Mesenchymal stem cell (in vitro differentiated cells and primary cell): ENCODE measurements around the gene PRKD2.

Source experiments
- DNase-seq: peaks from one replicate; pipeline ENCODE4 v3.0.0-alpha.2; 2013
- H2AFZ ChIP-seq: one replicate; pipeline ENCODE4 v1.6.1; 2013; ENCODE audit warnings: low read depth, mild to moderate bottlenecking, control low read depth, inconsistent platforms, low read length, moderate library complexity
- H2AK5ac ChIP-seq: 2 replicates; pipeline ENCODE4 v1.6.1; 2013; ENCODE audit warnings: low read length, moderate library complexity, mild to moderate bottlenecking, inconsistent platforms; ENCODE audit not compliant: severe bottlenecking
- H2BK120ac ChIP-seq: one replicate; pipeline ENCODE4 v1.6.1; 2013; ENCODE audit warnings: low read depth, mild to moderate bottlenecking, inconsistent platforms, low read length, moderate library complexity
- H2BK12ac ChIP-seq, 2 experiments: one replicate each; pipeline ENCODE4 v1.6.1; 2013; ENCODE audit warnings: inconsistent platforms in 2 of 2, low read length in 2 of 2, mild to moderate bottlenecking in 2 of 2, moderate library complexity in 2 of 2, control low read depth in 1 of 2
- H2BK15ac ChIP-seq: one replicate; pipeline ENCODE4 v1.6.1; 2013; ENCODE audit warnings: mild to moderate bottlenecking, low read depth, inconsistent platforms; ENCODE audit not compliant: poor library complexity, severe bottlenecking
- H2BK5ac ChIP-seq: 2 replicates; pipeline ENCODE4 v1.6.1; 2013; ENCODE audit warnings: low read depth, mild to moderate bottlenecking, low read length, control low read depth, inconsistent platforms; ENCODE audit not compliant: poor library complexity, severe bottlenecking
- H3K14ac ChIP-seq, 2 experiments: one replicate each; pipeline ENCODE4 v1.6.1; 2013; ENCODE audit warnings: inconsistent platforms in 2 of 2, low read length in 2 of 2, control low read depth in 1 of 2, mild to moderate bottlenecking in 1 of 2, moderate library complexity in 1 of 2
- H3K18ac ChIP-seq, 2 experiments: one replicate each; pipeline ENCODE4 v1.6.1; 2013; ENCODE audit warnings: inconsistent platforms in 2 of 2, low read length in 2 of 2, control low read depth in 1 of 2, low read depth in 1 of 2, mild to moderate bottlenecking in 1 of 2
- H3K23ac ChIP-seq, 2 experiments: one replicate each; pipeline ENCODE4 v1.6.1; 2013; ENCODE audit warnings: inconsistent platforms in 2 of 2, low read length in 2 of 2, mild to moderate bottlenecking in 2 of 2, moderate library complexity in 2 of 2, control low read depth in 1 of 2
- H3K27ac ChIP-seq: 2 replicates; pipeline ENCODE4 v1.5.1; 2013; ENCODE audit warnings: mild to moderate bottlenecking, moderate library complexity, low read length, control low read depth, inconsistent platforms; ENCODE audit not compliant: poor library complexity, severe bottlenecking
- H3K27me3 ChIP-seq, 2 experiments: 2 replicates each; pipeline versions ENCODE4 v1.6.1 to v1.7.0; 2013; ENCODE audit warnings: low read length in 2 of 2, mild to moderate bottlenecking in 2 of 2, moderate library complexity in 2 of 2, control low read depth in 1 of 2, inconsistent platforms in 1 of 2; ENCODE audit not compliant: control insufficient read depth in 1 of 2, insufficient read depth in 1 of 2
- H3K36me3 ChIP-seq, 2 experiments: 2 replicates each; pipeline versions ENCODE4 v1.6.1 to v1.7.0; 2013; ENCODE audit warnings: low read length in 2 of 2, control low read depth in 1 of 2, inconsistent platforms in 1 of 2, low read depth in 1 of 2, mild to moderate bottlenecking in 1 of 2; ENCODE audit not compliant: insufficient read depth in 2 of 2, control insufficient read depth in 1 of 2
- H3K4ac ChIP-seq, 2 experiments: one replicate each; pipeline ENCODE4 v1.6.1; 2013; ENCODE audit warnings: inconsistent platforms in 2 of 2, low read length in 2 of 2, mild to moderate bottlenecking in 2 of 2, moderate library complexity in 2 of 2, control low read depth in 1 of 2, low read depth in 1 of 2
- H3K4me1 ChIP-seq: 2 replicates; pipeline ENCODE4 v1.6.1; 2013; ENCODE audit warnings: low read depth, low read length, control low read depth; ENCODE audit not compliant: control insufficient read depth, insufficient read depth
- H3K4me2 ChIP-seq: 2 replicates; pipeline ENCODE4 v1.6.1; 2013; ENCODE audit warnings: low read length, mild to moderate bottlenecking, inconsistent platforms; ENCODE audit not compliant: poor library complexity, severe bottlenecking
- H3K4me3 ChIP-seq, 2 experiments: 2 replicates each; pipeline versions ENCODE4 v1.5.1 to v1.7.0; 2013; ENCODE audit warnings: low read length in 2 of 2, mild to moderate bottlenecking in 2 of 2, control low read depth in 1 of 2, low read depth in 1 of 2; ENCODE audit not compliant: insufficient read depth in 1 of 2
- H3K79me1 ChIP-seq: replicated peaks from 2 replicates; pipeline ENCODE4 v1.6.1; 2013; ENCODE audit warnings: mild to moderate bottlenecking, control low read depth, low read length, inconsistent platforms; ENCODE audit not compliant: poor library complexity, severe bottlenecking
- H3K9ac ChIP-seq: 2 replicates; pipeline ENCODE4 v1.7.0; 2013; ENCODE audit warnings: mild to moderate bottlenecking, low read length, moderate library complexity
- H3K9me3 ChIP-seq: 2 replicates; pipeline ENCODE4 v1.7.0; 2013; ENCODE audit warnings: mild to moderate bottlenecking, low read length; ENCODE audit not compliant: control insufficient read depth
- H4K8ac ChIP-seq: one replicate; pipeline ENCODE4 v1.6.1; 2013; ENCODE audit warnings: inconsistent platforms, mild to moderate bottlenecking, low read length, moderate library complexity
- H4K91ac ChIP-seq: one replicate; pipeline ENCODE4 v1.6.1; 2013; ENCODE audit warnings: mild to moderate bottlenecking, low read length, inconsistent platforms
- WGBS: methylation state at CpG from one replicate; pipeline ENCODE4 v1.1.7; 2013; ENCODE audit warnings: mixed read lengths; 5-methylcytosine and 5-hydroxymethylcytosine counted together

Gene PRKD2

DNA sequence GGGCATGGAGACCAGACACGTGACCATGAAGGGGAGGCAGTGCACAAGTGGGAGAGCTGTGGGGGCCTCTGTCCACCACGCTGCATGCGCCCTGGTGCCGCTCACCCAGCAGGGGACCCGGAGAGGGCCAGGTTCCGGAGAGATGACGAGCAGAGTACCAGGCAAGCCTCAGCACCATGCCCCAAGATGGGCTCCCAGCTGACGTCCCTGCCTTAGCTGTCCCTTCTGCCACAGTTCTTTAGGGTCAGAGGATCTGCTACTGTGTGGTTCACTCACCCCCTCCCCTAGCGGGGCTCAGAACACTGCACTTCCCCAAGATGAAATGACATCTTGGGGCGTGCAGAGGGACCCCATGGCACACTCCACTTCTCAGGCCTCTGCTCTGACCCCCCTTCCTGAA lies 9.6 kb upstream of the PRKD2 start:
- no peak overlapping the region for H2AK5ac ChIP-seq
- H2BK12ac ChIP-seq: no peak overlapping the region
- peaks cover 56% of the 10 kb centered on the region for H3K4me1 ChIP-seq
- no peak overlapping the region for H3K9ac ChIP-seq
- no peak overlapping the region for H3K27ac ChIP-seq
- no peak overlapping the region for H2BK15ac ChIP-seq
- H3K4ac ChIP-seq: no peak overlapping the region
- H3K18ac ChIP-seq: no peak overlapping the region
- no peak overlapping the region for H3K4me2 ChIP-seq
- no peak overlapping the region for H4K91ac ChIP-seq
- no peak overlapping the region for H2AFZ ChIP-seq
- no peak overlapping the region for H3K14ac ChIP-seq
- H3K9me3 ChIP-seq: no peaks in the 10 kb centered on the region
- no peaks in the 10 kb centered on the region for H3K27me3 ChIP-seq
- 88% methylated on average over 10 of the region's 10 CpGs for WGBS
- no peak overlapping the region for H2BK5ac ChIP-seq
- H2BK120ac ChIP-seq: no peak overlapping the region
- H4K8ac ChIP-seq: peak overlapping the region; percentile 43
- DNase-seq: no peak
- no peak overlapping the region for H3K23ac ChIP-seq
- peaks cover 64% of the 10 kb centered on the region for H3K79me1 ChIP-seq
- no peak overlapping the region for H3K4me3 ChIP-seq
- peaks cover 91 to 93% of the 10 kb centered on the region in 2 experiments for H3K36me3 ChIP-seq

DNA sequence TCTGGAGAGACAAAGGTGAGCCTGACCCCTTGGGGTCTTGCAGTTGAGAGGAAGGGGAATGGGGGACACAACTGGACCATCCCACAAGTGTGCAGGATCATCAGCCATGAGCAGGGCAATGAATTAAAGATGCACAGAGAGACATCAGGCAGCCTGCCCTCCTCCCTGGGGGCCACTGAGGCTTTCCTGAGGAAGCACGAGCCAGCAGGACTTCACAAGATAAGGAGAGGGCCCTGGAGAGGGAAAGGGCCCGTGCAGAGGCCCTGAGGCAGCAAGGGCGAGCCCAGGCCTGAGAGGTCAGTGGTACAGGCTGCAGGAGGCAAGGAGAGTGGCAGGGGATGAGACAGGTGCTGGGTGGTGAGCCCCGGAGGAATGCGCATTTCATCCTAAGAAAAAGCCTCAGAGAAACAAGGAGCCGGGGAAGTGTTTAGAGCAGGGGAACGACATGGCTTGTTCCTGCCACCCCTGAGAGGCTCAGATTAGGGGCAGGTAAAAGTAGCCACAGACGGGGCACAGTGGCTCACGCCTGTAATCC lies 9.0 kb upstream of the PRKD2 start:
- no peak overlapping the region for H3K23ac ChIP-seq
- H3K27me3 ChIP-seq: no peaks in the 10 kb centered on the region
- H2BK5ac ChIP-seq: no peak overlapping the region
- no peak overlapping the region for H3K18ac ChIP-seq
- no peak overlapping the region for H4K8ac ChIP-seq
- H3K36me3 ChIP-seq: peaks cover 95 to 98% of the 10 kb centered on the region in 2 experiments
- no peak overlapping the region for H2AFZ ChIP-seq
- no peak overlapping the region for H2BK120ac ChIP-seq
- no peak overlapping the region for H4K91ac ChIP-seq
- H2BK12ac ChIP-seq: no peak overlapping the region
- no peak for DNase-seq
- peaks cover 68% of the 10 kb centered on the region for H3K79me1 ChIP-seq
- H3K9me3 ChIP-seq: no peaks in the 10 kb centered on the region
- H2AK5ac ChIP-seq: no peak overlapping the region
- H3K4me2 ChIP-seq: no peak overlapping the region
- no peak overlapping the region for H3K4ac ChIP-seq
- no peak overlapping the region for H2BK15ac ChIP-seq
- 78% methylated on average over 9 of the region's 9 CpGs for WGBS
- H3K4me1 ChIP-seq: peaks cover 50% of the 10 kb centered on the region
- no peak overlapping the region for H3K14ac ChIP-seq
- no peak overlapping the region for H3K27ac ChIP-seq
- H3K9ac ChIP-seq: no peak overlapping the region
- no peak overlapping the region for H3K4me3 ChIP-seq

DNA sequence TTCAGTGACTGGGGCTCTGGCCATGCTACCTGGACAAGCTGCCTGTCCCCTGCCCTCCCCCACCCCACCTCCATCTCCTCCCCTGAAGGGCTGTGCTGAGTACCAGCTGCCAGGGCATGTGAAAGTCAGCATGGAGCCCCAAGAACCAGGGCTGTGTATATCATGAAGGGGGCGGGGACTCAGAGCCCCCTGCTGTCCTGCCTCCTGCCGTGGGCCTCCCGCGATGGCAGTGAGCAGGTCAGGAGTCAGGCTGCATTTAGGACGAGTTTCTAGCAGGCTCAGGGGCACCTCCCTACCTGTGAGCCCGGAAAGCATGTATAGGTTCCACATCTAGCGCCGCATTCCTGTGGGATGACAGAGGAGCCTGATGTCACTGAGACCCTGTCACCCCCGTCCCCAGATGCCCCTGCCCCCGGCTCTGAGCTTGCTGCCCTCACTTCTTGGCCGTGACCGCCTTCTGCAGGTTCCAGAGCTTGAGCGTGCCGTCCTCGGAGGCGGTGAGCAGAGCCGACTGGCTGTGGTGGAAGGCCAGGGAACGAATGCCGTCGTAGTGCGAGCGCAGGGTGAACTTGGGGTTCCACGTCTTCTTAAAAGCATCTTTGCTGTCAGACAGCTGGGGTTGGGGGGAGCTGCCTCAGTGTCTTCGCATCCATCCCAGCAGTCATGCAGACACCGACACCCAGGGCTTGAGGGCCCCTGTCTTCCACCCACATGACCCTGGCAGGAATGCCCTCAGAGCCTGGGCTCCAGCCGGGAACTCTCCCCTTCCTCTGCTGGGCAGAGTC lies 8.3 kb upstream of the PRKD2 start:
- H3K36me3 ChIP-seq: peaks cover 96 to 99% of the 10 kb centered on the region in 2 experiments
- H3K23ac ChIP-seq: no peak overlapping the region
- H3K14ac ChIP-seq: no peak overlapping the region
- H2BK120ac ChIP-seq: no peak overlapping the region
- no peak overlapping the region for H3K18ac ChIP-seq
- H3K4ac ChIP-seq: no peak overlapping the region
- peaks cover 68% of the 10 kb centered on the region for H3K79me1 ChIP-seq
- H3K9me3 ChIP-seq: no peaks in the 10 kb centered on the region
- WGBS: 91% methylated on average over 26 of the region's 26 CpGs
- no peak overlapping the region for H3K9ac ChIP-seq
- no peak overlapping the region for H2BK5ac ChIP-seq
- no peaks in the 10 kb centered on the region for H3K27me3 ChIP-seq
- H3K4me1 ChIP-seq: peaks cover 44% of the 10 kb centered on the region
- H3K4me3 ChIP-seq: no peak overlapping the region
- no peak for DNase-seq
- no peak overlapping the region for H3K4me2 ChIP-seq
- H2AK5ac ChIP-seq: no peak overlapping the region
- H2BK12ac ChIP-seq: no peak overlapping the region
- H4K8ac ChIP-seq: no peak overlapping the region
- H4K91ac ChIP-seq: no peak overlapping the region
- H3K27ac ChIP-seq: no peak overlapping the region
- no peak overlapping the region for H2BK15ac ChIP-seq
- no peak overlapping the region for H2AFZ ChIP-seq

DNA sequence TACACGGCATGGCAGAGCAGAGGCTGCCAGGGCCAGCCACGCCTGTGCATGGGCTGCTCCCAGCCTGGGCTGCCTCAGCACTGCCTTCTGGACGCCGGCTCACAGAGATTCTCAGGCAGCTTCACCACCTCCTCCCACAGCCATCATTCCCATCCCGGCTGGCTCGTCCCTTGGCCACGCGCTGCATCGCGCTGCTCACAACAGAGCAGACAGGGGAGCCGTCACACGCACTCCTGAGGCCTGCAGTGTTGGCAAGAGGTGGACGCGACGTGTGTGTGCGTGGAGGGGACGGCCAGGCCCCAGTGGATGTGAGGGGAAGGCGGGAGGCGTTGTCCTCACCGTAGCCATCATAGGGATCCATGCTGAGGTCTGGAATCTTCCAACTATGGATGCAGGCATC lies 7.6 kb upstream of the PRKD2 start:
- no peak overlapping the region for H3K4me2 ChIP-seq

More for the DNA sequence above, 7.6 kb upstream of the PRKD2 start:
- H3K4me3 ChIP-seq: no peak overlapping the region
- H3K27me3 ChIP-seq: no peaks in the 10 kb centered on the region
- peak overlapping the region; percentile 19 for H4K8ac ChIP-seq
- no peak overlapping the region for H2BK12ac ChIP-seq
- H2BK5ac ChIP-seq: no peak overlapping the region
- H4K91ac ChIP-seq: no peak overlapping the region
- H3K14ac ChIP-seq: no peak overlapping the region
- H3K9ac ChIP-seq: no peak overlapping the region
- WGBS: 97% methylated on average over 20 of the region's 20 CpGs
- peaks cover 91 to 99% of the 10 kb centered on the region in 2 experiments for H3K36me3 ChIP-seq
- H2BK15ac ChIP-seq: no peak overlapping the region
- no peak overlapping the region for H2AFZ ChIP-seq
- H3K18ac ChIP-seq: no peak overlapping the region
- H2AK5ac ChIP-seq: no peak overlapping the region
- no peak for DNase-seq
- H3K79me1 ChIP-seq: peaks cover 67% of the 10 kb centered on the region
- no peak overlapping the region for H3K23ac ChIP-seq
- H3K4ac ChIP-seq: no peak overlapping the region
- peaks cover 44% of the 10 kb centered on the region for H3K4me1 ChIP-seq
- H3K9me3 ChIP-seq: no peaks in the 10 kb centered on the region
- H2BK120ac ChIP-seq: no peak overlapping the region
- H3K27ac ChIP-seq: no peak overlapping the region
